Spleen (tissue), 11 donors: ENCODE results near the gene ORMDL2. TPM values are rescaled to one million over a fixed set of nuclear protein-coding genes. Genes with fewer than 3 reads are reported as not detected.

Experiments
- DNase-seq: peaks from one replicate; pipeline ENCODE4 v3.0.0-alpha.2; 2020
- H3K27ac ChIP-seq, 8 donors: fragments of 200-600 bp; sonication (generic) in 7 of 8; 1 replicate in 4 of 8; 2 replicates in 4 of 8; pipeline versions ENCODE4 v1.5.0 to v1.8.0; 2016 to 2021; ENCODE audit warnings: inconsistent platforms in 4 of 8, mild to moderate bottlenecking in 4 of 8, moderate library complexity in 1 of 8
- H3K27me3 ChIP-seq, 7 donors: fragments of 200-600 bp; sonication (generic) in 6 of 7; replicated peaks in 1 of 7; 1 replicate in 4 of 7; 2 replicates in 3 of 7; pipeline versions ENCODE4 v1.5.0 to v1.8.0; 2016 to 2021; ENCODE audit warnings: inconsistent platforms in 3 of 7, mild to moderate bottlenecking in 1 of 7
- H3K36me3 ChIP-seq, 6 donors: fragments of 200-600 bp; sonication (generic) in 5 of 6; 1 replicate in 4 of 6; 2 replicates in 2 of 6; pipeline versions ENCODE4 v1.5.0 to v1.8.0; 2016 to 2021; ENCODE audit warnings: inconsistent platforms in 2 of 6
- H3K4me1 ChIP-seq, 6 donors: fragments of 200-600 bp; sonication (generic) in 5 of 6; 1 replicate in 3 of 6; 2 replicates in 3 of 6; pipeline versions ENCODE4 v1.5.0 to v1.8.0; 2016 to 2021; ENCODE audit warnings: inconsistent platforms in 3 of 6
- H3K4me3 ChIP-seq, 8 donors: fragments of 200-600 bp; sonication (generic) in 7 of 8; 1 replicate in 4 of 8; 2 replicates in 4 of 8; pipeline versions ENCODE4 v1.5.0 to v1.8.0; 2016 to 2021; ENCODE audit warnings: inconsistent platforms in 4 of 8, mild to moderate bottlenecking in 4 of 8, moderate library complexity in 2 of 8
- H3K9me3 ChIP-seq, 8 donors: fragments of 200-600 bp; sonication (generic) in 7 of 8; 1 replicate in 4 of 8; 2 replicates in 4 of 8; pipeline versions ENCODE4 v1.5.0 to v1.8.0; 2016 to 2021; ENCODE audit warnings: inconsistent platforms in 4 of 8
- POLR2A ChIP-seq, 3 donors: fragments of 450-650 bp; IDR thresholded peaks; one replicate each; pipeline ENCODE4 v1.5.1; 2017; ENCODE audit warnings: antibody characterized with exemption in 3 of 3, mild to moderate bottlenecking in 1 of 3
- POLR2AphosphoS5 ChIP-seq, 3 donors: sonication (generic); formaldehyde crosslinking; IDR thresholded peaks; one replicate each; pipeline ENCODE4 v1.5.1; 2017; ENCODE audit warnings: antibody characterized with exemption in 3 of 3
- WGBS, 5 donors: extraction: QIAGEN DNeasy Blood & Tissue Kit in 3 of 5; methylation state at CpG; one replicate each; pipeline versions ENCODE4 v1.1.5 to v1.1.7; 2013 to 2018; 5-methylcytosine and 5-hydroxymethylcytosine counted together
- intact Hi-C: fragments of 100-400 bp; cut with DNase I; formaldehyde crosslinking; loops from one replicate; pipeline ENCODE4 v1.15.0; 2023; ENCODE audit warnings: low total_unique reads
- polyA plus RNA-seq, 3 donors: library from polyadenylated mRNA; stranded (reverse); fragments of 200-250 nt; gene quantifications; one replicate each; pipeline ENCODE4 v1.2.1, GENCODE V29; 2013
- total RNA-seq, 7 donors: library from RNA; depleted of rRNA in 3 of 7; stranded (reverse); fragments of >200 nt in 3 of 7; fragmentation: NEBNext Ultra II Directional in 4 of 7; extraction: Animal tissue kit (Norgen Biotek cat#: 25700) in 4 of 7; gene quantifications; one replicate each; pipeline versions ENCODE4 v1.1.0 to v1.2.1, GENCODE V29; 2016 to 2021
- TF ChIP-seq, protein P1 (sequence below), 11 experiments: fragments of 200-600 bp in 7 of 11; fragments of 450-650 bp in 4 of 11; sonication (generic) in 4 of 11; IDR thresholded peaks in 8 of 11; conservative IDR thresholded peaks in 3 of 11; 1 replicate in 7 of 11; 2 replicates in 4 of 11; pipeline versions ENCODE4 v1.4.0 to v1.8.0; 2016 to 2021; ENCODE audit warnings: antibody characterized with exemption in 11 of 11, inconsistent platforms in 4 of 11, mild to moderate bottlenecking in 1 of 11
- donor health status: healthy with polysubstance abuse.
- donor health status: DM: no; HTN: no; CAD: no; lungs with moderate emphysema.
- donor health status: DM: no; HTN: no; CAD: no.
- donor health status: Bipolar disorder and iron deficiency.
- donor health status: healthy.
- donor health status: DM: no; HTN: no; CAD: no.
- donor health status: DM: yes; HTN: yes; CAD: no.

The ORMDL2 gene
- total and polyA plus RNA-seq, 10 donors = 18.8 to 34.6 (median 28.0) TPM

DNA sequence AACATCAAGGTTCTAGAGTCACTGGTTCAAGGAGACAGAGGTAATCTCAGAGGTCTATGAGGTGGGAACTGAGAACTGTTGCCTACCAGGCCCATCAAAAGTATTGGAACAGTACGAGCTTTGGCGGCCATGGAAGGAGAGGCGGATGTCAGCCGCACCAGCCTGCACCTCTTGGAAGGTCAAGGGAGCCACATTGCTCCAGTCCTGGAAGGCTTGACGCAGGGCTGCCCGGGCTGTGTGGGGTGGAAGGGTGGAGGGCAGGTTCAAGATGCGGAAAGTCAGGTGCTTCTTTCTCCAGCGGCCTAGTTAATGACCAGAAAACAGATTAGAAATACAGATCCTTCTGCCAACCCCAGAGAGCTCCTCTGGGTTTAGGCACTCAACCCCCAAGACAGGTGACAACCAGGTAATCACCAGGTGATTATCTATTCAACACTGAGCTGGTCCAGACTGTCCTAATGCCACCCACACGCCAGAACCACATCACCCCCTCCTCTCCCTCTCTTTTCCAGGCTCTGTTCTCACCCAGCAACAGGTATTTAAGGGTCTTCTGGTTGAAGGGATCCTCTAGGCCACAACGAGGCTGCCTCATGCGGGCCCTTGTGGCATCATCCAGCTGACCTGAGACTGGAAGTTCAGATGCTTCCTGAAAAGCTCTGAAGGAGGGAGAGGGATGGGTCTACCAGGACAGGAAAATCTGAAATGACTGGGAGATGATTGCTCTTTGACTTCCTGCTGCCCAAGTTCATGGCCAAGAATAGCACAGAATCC lies 22.9 kb downstream of the ORMDL2 start:
- 88 to 91% (median 89%) methylated on average over 9 to 11 of the region's 11 CpGs for WGBS, 5 donors
- DNase-seq = no peak
- Histone ChIP-seq H3K9me3 (no peaks in the 10 kb centered on the region), H3K36me3 (peaks cover 0 to 40% (median 0%) of the 10 kb centered on the region in 6 donors), H3K4me1 (peaks cover 0 to 24% (median 0%) of the 10 kb centered on the region in 6 donors), H3K27ac (peak overlapping the region in 3 of 8 donors; percentile 1 to 85 (median 78)), H3K4me3 (peak overlapping the region in 2 of 8 donors; percentile 51 to 64), H3K27me3 (no peaks in the 10 kb centered on the region)
- TF ChIP-seq, protein P1, sequence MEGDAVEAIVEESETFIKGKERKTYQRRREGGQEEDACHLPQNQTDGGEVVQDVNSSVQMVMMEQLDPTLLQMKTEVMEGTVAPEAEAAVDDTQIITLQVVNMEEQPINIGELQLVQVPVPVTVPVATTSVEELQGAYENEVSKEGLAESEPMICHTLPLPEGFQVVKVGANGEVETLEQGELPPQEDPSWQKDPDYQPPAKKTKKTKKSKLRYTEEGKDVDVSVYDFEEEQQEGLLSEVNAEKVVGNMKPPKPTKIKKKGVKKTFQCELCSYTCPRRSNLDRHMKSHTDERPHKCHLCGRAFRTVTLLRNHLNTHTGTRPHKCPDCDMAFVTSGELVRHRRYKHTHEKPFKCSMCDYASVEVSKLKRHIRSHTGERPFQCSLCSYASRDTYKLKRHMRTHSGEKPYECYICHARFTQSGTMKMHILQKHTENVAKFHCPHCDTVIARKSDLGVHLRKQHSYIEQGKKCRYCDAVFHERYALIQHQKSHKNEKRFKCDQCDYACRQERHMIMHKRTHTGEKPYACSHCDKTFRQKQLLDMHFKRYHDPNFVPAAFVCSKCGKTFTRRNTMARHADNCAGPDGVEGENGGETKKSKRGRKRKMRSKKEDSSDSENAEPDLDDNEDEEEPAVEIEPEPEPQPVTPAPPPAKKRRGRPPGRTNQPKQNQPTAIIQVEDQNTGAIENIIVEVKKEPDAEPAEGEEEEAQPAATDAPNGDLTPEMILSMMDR (IDR thresholded peaks at IDR 0.05 in 8 of 11, conservative IDR thresholded peaks at IDR 0.05 in 3 of 11) = no peak
- no peak for TF ChIP-seq POLR2A (IDR thresholded peaks at IDR 0.05)
- no peak for TF ChIP-seq POLR2AphosphoS5 (IDR thresholded peaks at IDR 0.05)
- intact Hi-C loops = no loop called here

DNA sequence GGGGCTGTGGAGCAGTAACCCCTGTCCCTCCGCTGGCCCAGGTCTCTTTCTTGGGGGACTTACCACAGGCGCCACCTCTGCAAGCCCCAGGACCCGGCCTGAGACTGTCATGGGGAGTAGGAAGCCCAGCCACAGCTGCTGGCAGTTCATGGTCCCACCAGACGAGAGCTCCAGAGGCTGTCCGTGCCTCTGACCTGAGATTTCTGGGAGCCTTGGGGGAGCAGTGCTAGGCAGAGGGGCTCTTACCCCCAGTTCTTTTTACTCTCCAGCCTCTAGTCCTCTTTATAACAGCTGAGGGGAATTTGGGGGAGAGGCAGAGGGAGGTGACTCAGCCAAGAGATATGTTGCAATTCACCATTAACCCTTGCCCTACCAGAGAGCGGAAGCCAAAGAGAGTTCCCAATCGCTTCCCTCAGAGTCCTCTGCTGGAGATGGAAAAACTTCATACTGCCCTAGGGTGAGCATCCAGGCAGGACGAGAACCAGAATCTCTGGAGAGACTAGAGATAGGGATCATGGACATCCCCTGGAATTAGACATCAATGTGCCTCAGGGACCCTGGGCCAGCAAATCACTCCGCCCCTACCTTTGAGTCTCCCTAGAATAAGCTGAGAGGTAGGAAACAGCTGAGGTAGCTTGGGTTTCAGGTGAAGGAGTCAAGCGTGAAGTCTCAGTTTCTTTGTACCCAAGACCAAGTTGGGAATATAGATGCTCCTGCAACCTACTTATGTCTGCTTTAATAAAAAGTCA lies 25.0 kb downstream of the ORMDL2 start, which contains the start of gene MMP19:
Gene MMP19, minus strand, starts transcription at position 256 of the 749 bp plus-strand sequence. Its CDS starts 106 bp downstream, at position 150.
- TF ChIP-seq, protein P1 (IDR thresholded peaks at IDR 0.05 in 8 of 11, conservative IDR thresholded peaks at IDR 0.05 in 3 of 11) = no peak
- peak; percentile 69 to 73 (median 70) for TF ChIP-seq POLR2AphosphoS5 (IDR thresholded peaks at IDR 0.05)
- peak in 2 of 3 donors; percentile 38 to 45 for TF ChIP-seq POLR2A (IDR thresholded peaks at IDR 0.05)
- H3K4me3 ChIP-seq = peak within 1 kb of the TSS in 7 of 8 donors; percentile 6 to 64 (median 30)
- DNase-seq = peak; percentile 69
- H3K27ac ChIP-seq = peak within 1 kb of the TSS; percentile 35 to 85 (median 76)
- no peaks in the 10 kb centered on the region for H3K27me3 ChIP-seq
- peaks cover 0 to 38% (median 8%) of the 10 kb centered on the region in 6 donors for H3K4me1 ChIP-seq
- H3K9me3 ChIP-seq = no peaks in the 10 kb centered on the region
- WGBS, 5 donors = 59 to 82% (median 66%) methylated on average over 8 to 10 of the region's 10 CpGs
- H3K36me3 ChIP-seq = peaks cover 0 to 19% (median 0%) of the 10 kb centered on the region in 6 donors
- intact Hi-C loops = no loop called here

DNA sequence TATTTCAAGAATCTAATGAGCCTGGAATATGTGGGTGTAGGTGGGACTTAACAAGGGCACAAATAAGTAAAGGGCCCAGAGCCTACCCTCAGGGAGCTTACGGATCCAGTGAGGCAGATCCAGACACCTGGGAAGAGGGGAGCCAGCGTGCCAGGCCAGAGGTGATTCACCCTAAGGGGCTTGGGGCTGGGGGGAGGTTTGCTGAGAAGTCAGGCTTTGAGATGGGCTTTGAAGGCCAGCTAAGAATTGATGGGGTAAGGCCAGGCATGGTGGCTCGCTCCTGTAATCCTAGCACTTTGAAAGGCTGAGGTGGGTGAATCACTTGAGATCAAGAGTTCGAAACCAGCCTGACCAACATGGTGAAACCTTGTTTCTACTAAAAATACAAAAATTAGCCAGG lies 25.6 kb downstream of the ORMDL2 start:
- WGBS, 5 donors = 87 to 93% (median 91%) methylated on average over 4 of the region's 4 CpGs

More for the DNA sequence above, 25.6 kb downstream of the ORMDL2 start:
- no peaks in the 10 kb centered on the region for H3K9me3 ChIP-seq
- no peak overlapping the region for H3K4me3 ChIP-seq
- intact Hi-C loops = no loop called here
- no peaks in the 10 kb centered on the region for H3K27me3 ChIP-seq
- TF ChIP-seq POLR2A (IDR thresholded peaks at IDR 0.05) (no peak), POLR2AphosphoS5 (IDR thresholded peaks at IDR 0.05) (no peak)
- TF ChIP-seq, protein P1 (IDR thresholded peaks at IDR 0.05 in 8 of 11, conservative IDR thresholded peaks at IDR 0.05 in 3 of 11) = no peak
- no peak for DNase-seq
- peak overlapping the region in 4 of 8 donors; percentile 78 to 85 (median 82) for H3K27ac ChIP-seq
- H3K4me1 ChIP-seq = peaks cover 0 to 42% (median 8%) of the 10 kb centered on the region in 6 donors
- peaks cover 0 to 13% (median 0%) of the 10 kb centered on the region in 6 donors for H3K36me3 ChIP-seq
